ENCODE measurements around the gene NSUN3. TPM values are rescaled to one million over a fixed set of nuclear protein-coding genes. Genes with fewer than 3 reads are reported as not detected.
"Not testable (repeated sequence)": the region's sequence is repeated elsewhere in the genome, so short reads cannot be mapped to it uniquely, and the experiment has no call there.

NSUN3 gene
- total RNA-seq, 2 donors from 2014 or later, result 18.4 to 19.4 TPM

DNA sequence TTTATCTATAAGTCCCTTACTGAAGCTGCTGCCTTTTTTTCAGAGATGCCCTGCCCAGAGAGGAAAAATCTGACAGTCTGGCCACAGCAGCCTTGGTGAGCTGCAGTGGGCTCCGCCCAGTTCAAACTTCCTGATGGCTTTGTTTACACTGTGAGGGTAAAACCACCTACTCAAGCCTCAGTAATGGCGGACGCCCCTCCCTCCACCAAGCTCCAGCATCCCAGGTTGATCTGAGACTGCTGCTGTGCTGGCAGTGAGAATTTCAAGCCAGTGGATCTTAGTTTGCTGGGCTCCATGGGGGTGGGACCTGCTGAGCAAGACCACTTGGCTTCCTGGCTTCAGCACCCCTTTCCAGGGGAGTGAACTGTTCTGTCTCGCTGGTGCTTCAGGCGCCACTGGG, 17.7 kb downstream of the NSUN3 start:
- peaks cover 7 to 18% of the 10 kb centered on the region in 2 donors for H3K36me3 Mint-ChIP-seq (ENCODE audit: insufficient read depth in 2 of 2)
- not testable (repeated sequence) for H3K4me3 Mint-ChIP-seq; H3K9me3 Mint-ChIP-seq; H3K27ac Mint-ChIP-seq; DNase-seq; H3K27me3 Mint-ChIP-seq (ENCODE audit: low read depth); ATAC-seq (replicated peaks in 1 of 2)
- H3K4me1 Mint-ChIP-seq (ENCODE audit: low read depth), result peaks cover 37% of the 10 kb centered on the region

DNA sequence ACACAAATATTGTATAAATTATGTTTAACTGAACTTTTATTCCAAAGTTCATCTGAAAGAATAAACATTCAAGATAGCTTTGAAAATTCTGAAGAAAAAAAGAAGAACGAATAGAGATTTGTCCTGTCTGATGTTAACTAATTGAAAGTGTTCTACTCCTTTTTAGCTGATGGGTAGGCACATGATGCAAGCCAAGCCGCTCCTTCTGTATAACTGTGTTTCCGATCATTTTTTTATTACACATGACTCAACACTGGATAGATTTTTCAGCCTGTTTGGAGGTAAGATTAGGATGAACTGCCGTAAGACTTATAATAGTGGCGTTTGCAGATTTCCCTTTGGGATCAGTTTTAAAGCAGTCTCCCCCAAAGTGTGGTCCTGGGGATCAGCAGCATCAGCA, 19.0 kb downstream of the NSUN3 start:
- Mint-ChIP-seq H3K36me3 (ENCODE audit: insufficient read depth in 2 of 2) (peaks cover 2 to 14% of the 10 kb centered on the region in 2 donors), H3K27me3 (ENCODE audit: low read depth) (no peaks in the 10 kb centered on the region), H3K4me3 (no peak overlapping the region), H3K4me1 (ENCODE audit: low read depth) (peaks cover 37% of the 10 kb centered on the region), H3K9me3 (no peaks in the 10 kb centered on the region), H3K27ac (no peak overlapping the region)
- no peak for DNase-seq
- no peak for ATAC-seq (replicated peaks in 1 of 2)

DNA sequence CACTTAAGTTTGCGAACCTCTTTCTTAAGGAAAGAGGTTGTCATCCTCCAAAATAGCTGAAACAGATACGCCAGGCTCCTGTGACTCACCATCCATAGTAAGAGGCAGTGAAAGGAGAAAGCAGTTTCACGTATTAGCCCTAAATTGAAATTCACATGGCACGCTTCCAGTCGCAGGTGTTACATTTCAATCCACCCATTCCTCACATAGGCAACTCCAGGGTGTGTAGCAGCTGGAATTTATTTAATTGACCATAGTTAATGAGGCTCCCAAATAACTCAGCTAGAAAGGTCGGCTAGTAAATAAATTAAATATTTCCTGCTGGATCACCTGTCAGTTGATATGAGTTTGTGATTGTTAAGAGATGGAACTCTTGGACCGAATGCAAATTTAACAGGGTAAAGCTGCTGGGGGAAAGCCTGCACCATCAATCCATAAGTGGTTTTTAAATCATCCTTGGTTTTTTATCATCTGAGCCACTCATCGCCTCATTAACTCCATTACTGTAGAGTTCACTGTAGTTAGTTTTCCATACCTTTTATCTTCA, 19.6 kb downstream of the NSUN3 start:
- no peaks in the 10 kb centered on the region for H3K9me3 Mint-ChIP-seq
- DNase-seq (no peak), ATAC-seq (replicated peaks in 1 of 2) (no peak)
- H3K36me3 Mint-ChIP-seq (ENCODE audit: insufficient read depth in 2 of 2), result peaks cover 2 to 12% of the 10 kb centered on the region in 2 donors
- peaks cover 37% of the 10 kb centered on the region for H3K4me1 Mint-ChIP-seq (ENCODE audit: low read depth)
- no peaks in the 10 kb centered on the region for H3K27me3 Mint-ChIP-seq (ENCODE audit: low read depth)
- H3K4me3 Mint-ChIP-seq, result no peak overlapping the region
- no peak overlapping the region for H3K27ac Mint-ChIP-seq

DNA sequence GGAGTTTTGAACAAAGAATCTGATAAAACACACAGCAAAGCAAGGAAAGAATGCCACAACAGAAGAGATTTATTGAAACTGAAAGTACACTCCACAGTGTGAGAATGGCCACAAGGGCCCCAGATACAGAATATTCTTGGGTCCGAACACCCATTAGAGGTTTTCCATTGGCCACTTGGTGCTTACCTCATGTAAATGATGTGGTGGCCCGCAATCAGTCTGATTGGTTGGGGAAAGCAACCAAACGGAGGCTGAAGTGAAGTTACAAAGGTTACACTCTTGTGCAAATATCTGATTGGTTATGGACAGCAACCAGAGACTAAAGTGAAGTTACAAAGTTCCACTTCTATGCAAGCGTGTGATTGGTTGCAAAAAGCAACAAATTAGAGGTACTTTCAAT, 20.4 kb downstream of the NSUN3 start:
- Mint-ChIP-seq H3K4me1 (ENCODE audit: low read depth) (peaks cover 37% of the 10 kb centered on the region), H3K36me3 (ENCODE audit: insufficient read depth in 2 of 2) (peaks cover 3 to 15% of the 10 kb centered on the region in 2 donors), H3K4me3 (no peak overlapping the region), H3K27ac (no peak overlapping the region), H3K27me3 (ENCODE audit: low read depth) (no peaks in the 10 kb centered on the region), H3K9me3 (no peaks in the 10 kb centered on the region)
- ATAC-seq (replicated peaks in 1 of 2), result no peak
- no peak for DNase-seq

DNA sequence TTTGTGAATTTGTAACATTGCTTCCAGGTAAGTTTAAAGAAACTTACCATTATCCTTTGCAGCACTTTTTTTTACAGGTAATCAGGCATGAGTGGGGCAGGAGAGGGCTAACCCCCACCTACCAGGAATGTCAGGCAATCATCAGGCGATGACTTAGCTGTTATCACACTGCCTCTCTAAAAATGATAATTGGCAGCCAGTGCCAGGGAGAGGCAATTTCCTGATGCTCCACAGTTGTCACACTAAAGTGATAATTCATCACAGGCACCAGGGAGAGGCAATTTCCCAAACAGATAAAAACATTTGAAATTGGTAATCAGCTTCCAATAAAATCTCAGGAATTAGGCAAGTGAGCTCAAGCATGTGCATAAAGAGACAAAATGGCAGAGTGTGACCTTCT, 26.3 kb downstream of the NSUN3 start:
- H3K36me3 Mint-ChIP-seq (ENCODE audit: insufficient read depth in 2 of 2), result peaks cover 5 to 19% of the 10 kb centered on the region in 2 donors
- no peak overlapping the region for H3K4me3 Mint-ChIP-seq
- ATAC-seq (replicated peaks in 1 of 2) (no peak), DNase-seq (no peak)
- H3K27ac Mint-ChIP-seq, result no peak overlapping the region
- no peaks in the 10 kb centered on the region for H3K27me3 Mint-ChIP-seq (ENCODE audit: low read depth)
- H3K4me1 Mint-ChIP-seq (ENCODE audit: low read depth), result no peaks in the 10 kb centered on the region
- H3K9me3 Mint-ChIP-seq, result no peaks in the 10 kb centered on the region

DNA sequence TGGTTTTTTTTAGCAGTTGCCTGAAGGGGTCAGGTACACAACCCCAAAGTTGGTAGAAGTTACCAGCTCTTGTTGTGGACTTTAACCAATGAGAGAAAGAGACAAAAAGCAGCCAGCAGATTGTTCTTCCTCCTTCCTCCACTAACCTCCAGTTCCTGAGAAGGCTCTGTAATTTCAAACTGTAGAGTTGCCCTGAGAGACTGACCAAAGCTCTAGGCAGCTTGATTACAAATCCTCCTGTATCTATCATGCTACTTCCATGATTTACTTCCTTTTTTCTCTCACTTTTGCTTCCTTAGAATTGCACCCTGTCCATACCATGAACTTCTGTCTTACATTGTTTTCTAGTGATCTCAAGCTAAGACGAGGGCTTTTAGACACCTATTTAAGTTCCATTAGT, 29.2 kb downstream of the NSUN3 start:
- H3K36me3 Mint-ChIP-seq (ENCODE audit: insufficient read depth in 2 of 2), result peaks cover 5 to 19% of the 10 kb centered on the region in 2 donors
- H3K9me3 Mint-ChIP-seq, result no peaks in the 10 kb centered on the region
- DNase-seq (no peak), ATAC-seq (replicated peaks in 1 of 2) (no peak)
- no peaks in the 10 kb centered on the region for H3K4me1 Mint-ChIP-seq (ENCODE audit: low read depth)
- H3K27me3 Mint-ChIP-seq (ENCODE audit: low read depth), result no peaks in the 10 kb centered on the region
- H3K4me3 Mint-ChIP-seq, result no peak overlapping the region
- H3K27ac Mint-ChIP-seq, result no peak overlapping the region

DNA sequence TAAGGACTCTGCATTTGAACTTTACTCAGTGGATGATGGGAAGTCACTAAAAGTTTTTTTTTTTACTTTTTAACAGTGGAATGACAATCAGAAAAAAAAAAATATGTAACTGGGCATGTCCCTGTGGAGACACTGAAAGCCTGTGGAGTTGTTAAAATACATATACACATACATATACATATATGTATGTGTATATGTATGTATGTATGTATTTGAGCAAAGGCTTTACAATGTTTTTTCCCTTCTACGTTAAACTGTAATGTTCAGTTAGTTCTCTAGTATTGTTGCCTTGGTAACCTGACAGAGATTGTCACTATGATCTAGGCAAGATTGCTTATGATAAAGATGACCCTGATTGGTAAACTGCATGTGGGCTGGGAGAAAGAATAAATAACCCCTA, 30.3 kb downstream of the NSUN3 start:
- no peak overlapping the region for H3K27ac Mint-ChIP-seq
- ATAC-seq (replicated peaks in 1 of 2) (no peak), DNase-seq (no peak)
- H3K4me1 Mint-ChIP-seq (ENCODE audit: low read depth), result peaks cover 4% of the 10 kb centered on the region
- H3K36me3 Mint-ChIP-seq (ENCODE audit: insufficient read depth in 2 of 2), result peaks cover 7 to 22% of the 10 kb centered on the region in 2 donors
- no peaks in the 10 kb centered on the region for H3K27me3 Mint-ChIP-seq (ENCODE audit: low read depth)
- H3K9me3 Mint-ChIP-seq, result no peaks in the 10 kb centered on the region
- H3K4me3 Mint-ChIP-seq, result no peak overlapping the region

DNA sequence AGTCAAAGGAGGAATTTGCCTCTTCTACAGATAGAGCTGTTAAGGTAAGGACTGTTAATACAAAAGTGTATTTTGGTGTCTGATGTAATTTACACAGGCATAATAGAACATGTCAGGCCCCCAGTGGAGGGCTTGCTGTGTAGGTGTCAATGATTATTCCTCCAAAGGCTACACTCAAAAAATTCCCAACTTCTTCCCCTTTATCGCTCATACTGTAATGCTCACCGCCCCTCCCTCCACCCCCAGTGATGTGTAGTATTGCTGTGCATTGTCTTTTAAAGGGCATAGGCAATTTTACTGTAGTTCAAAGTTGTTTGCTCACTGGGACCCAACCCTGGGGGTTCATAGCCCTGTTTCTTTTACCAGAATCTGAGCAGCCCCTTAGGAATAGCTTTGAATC, 32.2 kb downstream of the NSUN3 start:
- no peaks in the 10 kb centered on the region for H3K27me3 Mint-ChIP-seq (ENCODE audit: low read depth)
- no peak overlapping the region for H3K4me3 Mint-ChIP-seq
- no peaks in the 10 kb centered on the region for H3K9me3 Mint-ChIP-seq
- H3K27ac Mint-ChIP-seq, result no peak overlapping the region
- peaks cover 6% of the 10 kb centered on the region for H3K4me1 Mint-ChIP-seq (ENCODE audit: low read depth)
- no peak for DNase-seq
- no peak for ATAC-seq (replicated peaks in 1 of 2)
- H3K36me3 Mint-ChIP-seq (ENCODE audit: insufficient read depth in 2 of 2), result peaks cover 5 to 19% of the 10 kb centered on the region in 2 donors

DNA sequence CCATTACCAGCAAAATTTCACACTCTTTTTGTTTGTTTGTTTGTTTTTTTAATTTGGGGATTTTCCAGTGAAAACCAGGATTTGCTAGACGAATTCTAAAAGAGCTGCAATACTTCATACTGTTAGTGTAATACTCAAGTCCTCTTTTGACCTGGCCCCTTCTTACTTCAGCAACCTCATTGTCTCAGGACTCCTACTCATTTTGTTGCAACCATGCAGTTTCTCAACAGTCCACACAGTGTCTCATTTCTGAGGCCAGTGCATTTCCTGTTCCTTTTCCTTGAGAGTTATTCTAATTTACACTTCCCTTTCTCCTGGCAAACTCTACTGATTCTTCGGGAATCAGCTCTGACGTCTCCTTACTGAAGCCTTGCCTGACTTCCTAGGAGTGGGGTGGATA, 35.6 kb downstream of the NSUN3 start:
- DNase-seq (no peak), ATAC-seq (replicated peaks in 1 of 2) (peak in 1 of 2 donors; percentile 35)
- Mint-ChIP-seq H3K4me1 (ENCODE audit: low read depth) (peaks cover 6% of the 10 kb centered on the region), H3K27ac (peak overlapping the region; percentile 62), H3K27me3 (ENCODE audit: low read depth) (no peaks in the 10 kb centered on the region), H3K4me3 (no peak overlapping the region), H3K36me3 (ENCODE audit: insufficient read depth in 2 of 2) (peaks cover 5 to 19% of the 10 kb centered on the region in 2 donors), H3K9me3 (no peaks in the 10 kb centered on the region)

DNA sequence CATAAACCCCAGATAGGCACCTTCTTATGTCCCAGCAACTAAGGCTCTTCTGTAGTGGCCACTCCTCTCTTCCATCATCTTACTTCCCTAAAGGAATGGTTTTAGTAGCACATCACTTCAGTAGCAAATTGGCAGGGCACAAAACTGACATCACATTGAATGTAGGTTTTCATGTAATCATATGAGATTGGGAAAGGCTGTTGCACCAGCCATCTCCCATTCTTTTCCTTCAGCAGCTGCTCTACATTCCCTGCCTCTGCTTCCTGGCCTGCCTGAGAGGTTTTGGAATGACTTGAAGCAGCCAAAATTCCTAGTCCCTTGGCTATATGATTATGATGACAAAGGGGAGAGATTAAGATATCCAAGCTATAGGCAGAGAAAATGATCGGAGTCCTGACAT, 36.5 kb downstream of the NSUN3 start:
- H3K27ac Mint-ChIP-seq, result peak overlapping the region; percentile 25
- peaks cover 6% of the 10 kb centered on the region for H3K4me1 Mint-ChIP-seq (ENCODE audit: low read depth)
- DNase-seq, result no peak
- H3K36me3 Mint-ChIP-seq (ENCODE audit: insufficient read depth in 2 of 2), result peaks cover 5 to 17% of the 10 kb centered on the region in 2 donors
- ATAC-seq (replicated peaks in 1 of 2), result no peak
- no peak overlapping the region for H3K4me3 Mint-ChIP-seq
- H3K9me3 Mint-ChIP-seq, result no peaks in the 10 kb centered on the region
- no peaks in the 10 kb centered on the region for H3K27me3 Mint-ChIP-seq (ENCODE audit: low read depth)

DNA sequence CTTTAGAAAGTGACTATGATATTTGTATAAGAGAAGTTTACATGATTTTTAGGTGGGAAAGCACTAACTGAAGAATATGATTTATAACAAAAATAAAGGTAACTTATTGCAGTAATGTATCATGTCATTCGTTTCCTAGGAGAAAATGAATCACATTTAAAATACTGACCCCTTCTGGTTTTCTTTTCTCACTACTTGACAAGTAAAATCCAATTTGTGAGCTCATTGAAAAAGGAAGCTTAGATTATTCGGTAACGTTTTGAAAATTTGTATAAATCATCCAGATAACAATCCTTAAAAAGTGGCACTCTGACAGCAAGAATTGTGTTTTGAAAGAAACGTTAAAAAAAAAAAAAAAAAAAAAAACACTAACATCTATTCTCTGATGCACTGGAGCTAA, 39.0 kb downstream of the NSUN3 start:
- H3K36me3 Mint-ChIP-seq (ENCODE audit: insufficient read depth in 2 of 2), result peaks cover 5 to 19% of the 10 kb centered on the region in 2 donors
- DNase-seq, result no peak
- no peak overlapping the region for H3K27ac Mint-ChIP-seq
- H3K4me1 Mint-ChIP-seq (ENCODE audit: low read depth), result peaks cover 6% of the 10 kb centered on the region
- H3K4me3 Mint-ChIP-seq, result no peak overlapping the region
- H3K27me3 Mint-ChIP-seq (ENCODE audit: low read depth), result no peaks in the 10 kb centered on the region
- no peak for ATAC-seq (replicated peaks in 1 of 2)
- no peaks in the 10 kb centered on the region for H3K9me3 Mint-ChIP-seq

DNA sequence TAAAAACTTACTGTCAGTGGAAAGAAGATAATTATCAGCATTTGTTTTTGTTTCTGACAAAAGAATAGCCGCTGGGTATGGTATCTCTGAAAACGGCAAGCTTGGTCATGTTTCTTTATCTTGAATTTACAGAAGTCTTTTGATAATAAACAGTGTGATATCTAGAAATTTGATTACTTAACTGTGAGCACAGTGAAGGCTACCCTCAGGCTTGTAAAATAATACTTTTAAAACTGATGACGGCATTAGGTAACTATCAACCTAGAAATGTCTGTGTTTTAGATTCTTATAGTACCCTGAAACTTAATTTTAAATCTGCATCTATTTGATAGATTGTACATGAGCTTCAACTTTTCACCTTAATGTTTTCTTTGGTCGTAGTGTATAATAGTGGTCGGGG, 43.4 kb downstream of the NSUN3 start:
- Mint-ChIP-seq H3K4me3 (no peak overlapping the region), H3K9me3 (no peaks in the 10 kb centered on the region), H3K36me3 (ENCODE audit: insufficient read depth in 2 of 2) (peaks cover 0 to 5% of the 10 kb centered on the region in 2 donors), H3K27ac (no peak overlapping the region), H3K4me1 (ENCODE audit: low read depth) (no peaks in the 10 kb centered on the region), H3K27me3 (ENCODE audit: low read depth) (no peaks in the 10 kb centered on the region)
- ATAC-seq (replicated peaks in 1 of 2) (no peak), DNase-seq (no peak)

DNA sequence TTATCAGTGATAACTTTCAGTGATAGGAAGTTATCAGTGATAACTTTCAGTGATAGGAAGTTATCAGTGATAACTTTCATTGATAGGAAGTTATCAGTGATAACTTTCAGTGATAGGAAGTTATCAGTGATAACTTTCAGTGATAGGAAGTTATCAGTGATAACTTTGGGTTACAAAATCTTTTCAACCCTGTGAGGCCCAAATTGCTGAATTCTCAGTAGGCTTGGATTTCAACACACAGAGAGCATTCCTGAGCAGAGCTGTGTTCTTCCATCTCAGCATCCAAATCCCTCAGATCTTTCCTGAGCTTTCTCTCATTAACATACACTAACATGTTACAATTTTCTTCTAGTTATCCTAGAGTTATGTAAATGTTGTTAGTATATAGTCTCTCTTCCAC, 47.4 kb downstream of the NSUN3 start:
- DNase-seq; H3K4me1 Mint-ChIP-seq (ENCODE audit: low read depth); H3K27ac Mint-ChIP-seq; H3K9me3 Mint-ChIP-seq; ATAC-seq (replicated peaks in 1 of 2); H3K27me3 Mint-ChIP-seq (ENCODE audit: low read depth); H3K4me3 Mint-ChIP-seq: not testable (repeated sequence)
- H3K36me3 Mint-ChIP-seq (ENCODE audit: insufficient read depth in 2 of 2), result peaks cover 0 to 11% of the 10 kb centered on the region in 2 donors

DNA sequence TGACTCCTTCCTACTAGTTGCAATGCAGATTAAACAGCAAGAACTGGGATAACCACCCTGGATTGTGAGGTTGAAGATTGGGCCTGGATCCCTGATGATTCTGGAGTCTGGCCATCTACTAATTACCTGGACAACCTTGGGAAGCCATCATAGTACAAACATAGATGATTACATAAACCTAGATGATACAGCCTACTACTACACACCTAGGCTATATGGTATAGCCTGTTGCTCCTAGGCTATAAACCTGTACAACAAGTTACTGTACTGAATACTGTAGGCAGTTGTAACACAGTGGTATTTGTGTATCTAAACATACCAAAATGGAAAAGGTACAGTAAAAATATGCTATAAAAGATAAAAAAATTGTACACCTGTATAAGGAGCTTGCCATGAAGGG, 48.0 kb downstream of the NSUN3 start:
- Mint-ChIP-seq H3K4me1 (ENCODE audit: low read depth) (peaks cover 6% of the 10 kb centered on the region), H3K27me3 (ENCODE audit: low read depth) (no peaks in the 10 kb centered on the region), H3K27ac (no peak overlapping the region), H3K4me3 (no peak overlapping the region), H3K36me3 (ENCODE audit: insufficient read depth in 2 of 2) (peaks cover 0 to 11% of the 10 kb centered on the region in 2 donors), H3K9me3 (no peaks in the 10 kb centered on the region)
- no peak for ATAC-seq (replicated peaks in 1 of 2)
- DNase-seq, result no peak
